Measurements from ENCODE around the gene ICAM5. TPM values are rescaled to one million over a fixed set of nuclear protein-coding genes. Genes with fewer than 3 reads are reported as not detected.

Gene ICAM5
- total RNA-seq, 1 experiment from 2014 or later: 19.2 TPM

DNA sequence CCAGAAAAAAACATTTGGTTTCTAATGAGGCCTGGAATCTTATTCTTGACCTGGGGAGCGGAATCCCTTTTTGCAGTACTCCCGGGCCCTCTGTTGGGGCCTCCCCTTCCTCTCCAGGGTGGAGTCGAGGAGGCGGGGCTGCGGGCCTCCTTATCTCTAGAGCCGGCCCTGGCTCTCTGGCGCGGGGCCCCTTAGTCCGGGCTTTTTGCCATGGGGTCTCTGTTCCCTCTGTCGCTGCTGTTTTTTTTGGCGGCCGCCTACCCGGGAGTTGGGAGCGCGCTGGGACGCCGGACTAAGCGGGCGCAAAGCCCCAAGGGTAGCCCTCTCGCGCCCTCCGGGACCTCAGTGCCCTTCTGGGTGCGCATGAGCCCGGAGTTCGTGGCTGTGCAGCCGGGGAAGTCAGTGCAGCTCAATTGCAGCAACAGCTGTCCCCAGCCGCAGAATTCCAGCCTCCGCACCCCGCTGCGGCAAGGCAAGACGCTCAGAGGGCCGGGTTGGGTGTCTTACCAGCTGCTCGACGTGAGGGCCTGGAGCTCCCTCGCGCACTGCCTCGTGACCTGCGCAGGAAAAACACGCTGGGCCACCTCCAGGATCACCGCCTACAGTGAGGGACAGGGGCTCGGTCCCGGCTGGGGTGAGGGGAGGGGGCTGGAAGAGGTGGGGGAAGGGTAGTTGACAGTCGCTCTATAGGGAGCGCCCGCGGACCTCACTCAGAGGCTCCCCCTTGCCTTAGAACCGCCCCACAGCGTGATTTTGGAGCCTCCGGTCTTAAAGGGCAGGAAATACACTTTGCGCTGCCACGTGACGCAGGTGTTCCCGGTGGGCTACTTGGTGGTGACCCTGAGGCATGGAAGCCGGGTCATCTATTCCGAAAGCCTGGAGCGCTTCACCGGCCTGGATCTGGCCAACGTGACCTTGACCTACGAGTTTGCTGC lies 2.7 kb upstream of the ICAM5 start, which contains the start of gene ICAM4:
TSS of gene ICAM4 (plus strand) at position 153 of the 935 bp plus-strand sequence. CDS start at position 211, 58 bp downstream.
- no peak within 1 kb of the TSS for H3K4me3 ChIP-seq
- no TSS peak for BruUV-seq (replicated peaks)
- TF ChIP-seq EZH2 (IDR thresholded peaks at IDR 0.05; ENCODE audit: low read depth): no peak
- TF ChIP-seq, protein P1, sequence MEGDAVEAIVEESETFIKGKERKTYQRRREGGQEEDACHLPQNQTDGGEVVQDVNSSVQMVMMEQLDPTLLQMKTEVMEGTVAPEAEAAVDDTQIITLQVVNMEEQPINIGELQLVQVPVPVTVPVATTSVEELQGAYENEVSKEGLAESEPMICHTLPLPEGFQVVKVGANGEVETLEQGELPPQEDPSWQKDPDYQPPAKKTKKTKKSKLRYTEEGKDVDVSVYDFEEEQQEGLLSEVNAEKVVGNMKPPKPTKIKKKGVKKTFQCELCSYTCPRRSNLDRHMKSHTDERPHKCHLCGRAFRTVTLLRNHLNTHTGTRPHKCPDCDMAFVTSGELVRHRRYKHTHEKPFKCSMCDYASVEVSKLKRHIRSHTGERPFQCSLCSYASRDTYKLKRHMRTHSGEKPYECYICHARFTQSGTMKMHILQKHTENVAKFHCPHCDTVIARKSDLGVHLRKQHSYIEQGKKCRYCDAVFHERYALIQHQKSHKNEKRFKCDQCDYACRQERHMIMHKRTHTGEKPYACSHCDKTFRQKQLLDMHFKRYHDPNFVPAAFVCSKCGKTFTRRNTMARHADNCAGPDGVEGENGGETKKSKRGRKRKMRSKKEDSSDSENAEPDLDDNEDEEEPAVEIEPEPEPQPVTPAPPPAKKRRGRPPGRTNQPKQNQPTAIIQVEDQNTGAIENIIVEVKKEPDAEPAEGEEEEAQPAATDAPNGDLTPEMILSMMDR (conservative IDR thresholded peaks at IDR 0.05): no peak
- H3K4me2 ChIP-seq: no peak within 1 kb of the TSS
- peaks cover 28% of the 10 kb centered on the region for H3F3A ChIP-seq (ENCODE audit: insufficient read depth, low read depth)
- DNase-seq: no peak
- H3K36me3 ChIP-seq (ENCODE audit: low read depth): peaks cover 9% of the 10 kb centered on the region; the same call in 1 of the 2 replicates
- CTCF ChIA-PET: interaction anchor here (0.7 kb wide), 1 partner anchor 18 kb away, joined by 3 read pairs; no protein-coding TSS in a partner anchor
- no peak within 1 kb of the TSS for H2AFZ ChIP-seq
- no peaks in the 10 kb centered on the region for H3K9me2 ChIP-seq (ENCODE audit: insufficient read depth)
- H3K27me3 ChIP-seq (ENCODE audit: insufficient read depth, low read depth): no peaks in the 10 kb centered on the region
- no peaks in the 10 kb centered on the region for H4K20me1 ChIP-seq (ENCODE audit: insufficient read depth)
- intact Hi-C loops (cut with micrococcal nuclease; ENCODE audit: unreplicated experiment): no loop called here
- H3K27ac ChIP-seq: no peak within 1 kb of the TSS
- no peaks in the 10 kb centered on the region for H3K9me3 ChIP-seq (ENCODE audit: insufficient read depth, low read depth)
- POLR2A ChIA-PET (ENCODE audit: unreplicated experiment): interaction anchor here (0.6 kb wide), 2 partner anchors 8 to 47 kb away, joined by 3 to 14 read pairs; no protein-coding TSS in a partner anchor
- H3K4me1 ChIP-seq (replicated peaks; ENCODE audit: insufficient read depth): peaks cover 36% of the 10 kb centered on the region
- no peaks in the 10 kb centered on the region for H3K79me2 ChIP-seq (ENCODE audit: low read depth)

DNA sequence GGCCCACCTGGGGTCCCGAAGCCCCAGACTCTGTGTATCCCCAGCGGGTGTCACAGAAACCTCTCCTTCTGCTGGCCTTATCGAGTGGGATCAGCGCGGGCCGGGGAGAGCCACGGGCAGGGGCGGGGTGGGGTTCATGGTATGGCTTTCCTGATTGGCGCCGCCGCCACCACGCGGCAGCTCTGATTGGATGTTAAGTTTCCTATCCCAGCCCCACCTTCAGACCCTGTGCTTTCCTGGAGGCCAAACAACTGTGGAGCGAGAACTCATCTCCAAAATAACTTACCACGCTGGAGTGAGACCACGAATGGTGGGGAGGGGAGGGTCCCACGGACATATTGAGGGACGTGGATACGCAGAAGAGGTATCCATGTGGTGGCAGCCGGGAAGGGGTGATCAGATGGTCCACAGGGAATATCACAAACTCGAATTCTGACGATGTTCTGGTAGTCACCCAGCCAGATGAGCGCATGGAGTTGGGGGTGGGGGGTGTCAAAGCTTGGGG lies 1.0 kb upstream of the ICAM5 start:
- Histone ChIP-seq H4K20me1 (ENCODE audit: insufficient read depth) (no peaks in the 10 kb centered on the region), H3K4me1 (replicated peaks; ENCODE audit: insufficient read depth) (peaks cover 20% of the 10 kb centered on the region), H3K9me3 (ENCODE audit: insufficient read depth, low read depth) (no peaks in the 10 kb centered on the region), H3K4me3 (peak overlapping the region; percentile 78), H3K27ac (0 out of 2 replicates have a peak overlapping the region, but pooled peaks have one; percentile 28), H3K79me2 (ENCODE audit: low read depth) (no peaks in the 10 kb centered on the region), H3K9me2 (ENCODE audit: insufficient read depth) (no peaks in the 10 kb centered on the region), H3K27me3 (ENCODE audit: insufficient read depth, low read depth) (no peaks in the 10 kb centered on the region), H2AFZ (peak overlapping the region; percentile 89), H3K36me3 (ENCODE audit: low read depth) (peaks cover 9% of the 10 kb centered on the region; the same call in 1 of the 2 replicates), H3F3A (ENCODE audit: insufficient read depth, low read depth) (peaks cover 18% of the 10 kb centered on the region; the same call in 1 of the 2 replicates), H3K4me2 (peak overlapping the region; percentile 97)
- TF ChIP-seq, protein P1 (conservative IDR thresholded peaks at IDR 0.05): no peak
- no peak for TF ChIP-seq EZH2 (IDR thresholded peaks at IDR 0.05; ENCODE audit: low read depth)
- ChIA-PET POLR2A (ENCODE audit: unreplicated experiment) (interaction anchor here (1.0 to 1.9 kb wide), 4 partner anchors 9 to 46 kb away, joined by 3 to 9 read pairs (median 6); partner anchors contain the start of gene ICAM1), CTCF (interaction anchor here (0.6 to 1.0 kb wide), 4 partner anchors 18 to 1876 kb away, joined by 3 to 4 read pairs (median 3); partner anchors contain the start of genes ICAM1 and MARCHF2)
- BruUV-seq (replicated peaks): TSS peak; percentile 67
- peak; percentile 71 to 77 for DNase-seq
- intact Hi-C loops (cut with micrococcal nuclease; ENCODE audit: unreplicated experiment): no loop called here

All from PC-9 (cell line).